Karpas-422 (cell line): ENCODE results near the gene LHFPL6. TPM values are rescaled to one million over a fixed set of nuclear protein-coding genes. Genes with fewer than 3 reads are reported as not detected.

Experiments
- DNase-seq: peaks from one replicate; pipeline ENCODE4 v3.0.0-alpha.2; 2015
- H2AFZ ChIP-seq: fragments of 200-600 bp; sonication (generic); 2 replicates; pipeline ENCODE4 v1.6.1; 2014; ENCODE audit warnings: antibody characterized with exemption, low read length, mixed read lengths
- H3K27ac ChIP-seq: fragments of 200-600 bp; sonication (generic); 2 replicates; pipeline ENCODE4 v1.5.1; 2014; ENCODE audit warnings: mild to moderate bottlenecking, low read length, moderate library complexity
- H3K27me3 ChIP-seq: fragments of 200-600 bp; sonication (generic); 2 replicates; pipeline ENCODE4 v1.6.1; 2014; ENCODE audit warnings: low read length, mixed read lengths
- H3K36me3 ChIP-seq: fragments of 200-600 bp; sonication (generic); 2 replicates; pipeline ENCODE4 v1.6.1; 2014; ENCODE audit warnings: low read length, mixed read lengths; ENCODE audit not compliant: insufficient read depth
- H3K4me1 ChIP-seq: fragments of 200-600 bp; sonication (generic); 2 replicates; pipeline ENCODE4 v1.6.1; 2014; ENCODE audit warnings: mild to moderate bottlenecking, low read length, mixed read lengths
- H3K4me2 ChIP-seq: fragments of 200-600 bp; sonication (generic); 2 replicates; pipeline ENCODE4 v1.6.1; 2014; ENCODE audit warnings: low read length, low read depth, mild to moderate bottlenecking; ENCODE audit not compliant: poor library complexity, severe bottlenecking
- H3K4me3 ChIP-seq: fragments of 200-600 bp; sonication (generic); 2 replicates; pipeline ENCODE4 v1.5.1; 2014; ENCODE audit warnings: mild to moderate bottlenecking, antibody characterized with exemption, low read length, mixed read lengths
- H3K79me2 ChIP-seq: fragments of 200-600 bp; sonication (generic); 2 replicates; pipeline ENCODE4 v1.6.1; 2014; ENCODE audit warnings: mild to moderate bottlenecking, low read length, mixed read lengths
- H3K9ac ChIP-seq: fragments of 200-600 bp; sonication (generic); 2 replicates; pipeline ENCODE4 v1.6.0; 2014; ENCODE audit warnings: low read length
- H3K9me2 ChIP-seq: fragments of 200-600 bp; sonication (generic), shearing (Covaris generic); replicated peaks from 2 replicates; pipeline ENCODE4 v1.6.0; 2014; ENCODE audit warnings: mild to moderate bottlenecking, low read length, moderate library complexity; ENCODE audit not compliant: insufficient read depth
- H3K9me3 ChIP-seq: fragments of 300-700, 200-600 bp; sonication (generic); 2 replicates; pipeline ENCODE4 v1.6.1; 2014; ENCODE audit warnings: low read length, mixed read lengths
- H4K20me1 ChIP-seq: fragments of 200-600 bp; sonication (generic); 2 replicates; pipeline ENCODE4 v1.6.1; 2014; ENCODE audit warnings: mild to moderate bottlenecking, antibody characterized with exemption, low read length, low read depth; ENCODE audit not compliant: insufficient read depth
- total RNA-seq: library from RNA; depleted of rRNA; stranded (reverse); fragments of >200 nt; shearing (Covaris generic); gene quantifications from 2 replicates; pipeline ENCODE4 v1.2.3, GENCODE V29; 2014; ENCODE audit warnings: low replicate concordance

Gene LHFPL6
- total RNA-seq, 1 experiment from 2014 or later, result not detected

DNA sequence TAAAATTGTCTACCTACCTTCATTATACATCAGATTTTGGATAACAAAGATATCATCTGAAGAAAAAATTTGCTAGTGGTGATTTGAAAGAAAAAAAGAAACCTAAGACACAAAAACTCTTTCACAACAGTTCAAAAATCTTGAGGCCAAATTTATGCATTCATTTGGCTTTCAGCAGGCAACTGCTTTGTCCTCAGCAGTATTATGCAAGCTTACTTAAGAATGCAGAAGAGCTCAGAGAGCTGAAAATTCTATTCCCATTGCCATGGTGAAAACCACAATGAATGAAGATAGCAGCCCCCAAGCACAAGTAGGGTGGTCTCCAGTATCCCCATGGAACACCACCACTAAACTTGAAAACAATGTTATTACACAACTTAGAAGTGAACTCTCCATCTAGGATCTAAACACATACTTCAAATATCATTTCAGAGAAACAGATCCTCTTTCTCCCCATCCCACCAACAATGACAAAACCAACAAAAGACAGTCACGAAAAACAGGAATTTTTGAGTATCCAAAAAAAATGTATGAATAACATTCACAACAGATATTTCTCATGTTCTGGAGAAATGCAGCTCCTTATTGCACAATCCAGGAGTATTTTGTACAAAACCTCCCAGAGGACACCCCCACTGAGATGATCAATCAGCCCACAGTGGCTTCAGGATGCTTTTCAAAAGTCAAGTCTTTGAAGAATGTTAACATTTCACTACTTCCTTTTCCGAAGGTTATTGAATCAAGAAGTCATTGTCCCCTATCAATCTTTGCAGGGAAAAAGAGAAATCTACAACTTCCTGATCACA is 192.7 kb downstream of the LHFPL6 start:
- no peaks in the 10 kb centered on the region for H3K9me3 ChIP-seq
- no peak overlapping the region for H3K9ac ChIP-seq
- H4K20me1 ChIP-seq, result no peaks in the 10 kb centered on the region
- H3K27ac ChIP-seq, result no peak overlapping the region
- no peaks in the 10 kb centered on the region for H3K36me3 ChIP-seq
- H3K27me3 ChIP-seq, result no peaks in the 10 kb centered on the region
- H3K79me2 ChIP-seq, result no peaks in the 10 kb centered on the region
- no peak overlapping the region for H2AFZ ChIP-seq
- H3K4me1 ChIP-seq, result peaks cover 3% of the 10 kb centered on the region; the same call in 1 of the 2 replicates
- no peaks in the 10 kb centered on the region for H3K9me2 ChIP-seq
- no peak overlapping the region for H3K4me3 ChIP-seq
- no peak overlapping the region for H3K4me2 ChIP-seq
- no peak for DNase-seq

DNA sequence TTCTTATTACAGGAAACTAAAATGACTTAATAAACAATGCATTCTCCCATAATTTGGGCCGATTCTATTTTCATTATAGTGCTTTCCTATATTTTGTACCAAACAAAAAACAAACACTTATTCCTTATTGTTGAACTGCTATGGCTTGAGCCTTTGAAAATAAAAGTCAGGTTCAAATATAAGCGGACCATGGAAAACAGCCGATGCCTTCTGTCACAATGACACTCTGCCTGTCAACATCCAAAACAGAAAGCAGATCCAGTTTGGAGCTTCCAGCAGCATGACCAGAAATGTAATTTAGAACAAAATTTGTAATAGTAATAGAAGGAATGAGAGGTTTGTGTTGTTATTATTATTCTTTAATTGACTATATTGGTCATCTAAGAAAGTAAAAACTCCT is 194.5 kb downstream of the LHFPL6 start:
- no peaks in the 10 kb centered on the region for H4K20me1 ChIP-seq
- H3K4me1 ChIP-seq, result peaks cover 3% of the 10 kb centered on the region; the same call in 1 of the 2 replicates
- no peak overlapping the region for H3K4me2 ChIP-seq
- no peaks in the 10 kb centered on the region for H3K79me2 ChIP-seq
- no peaks in the 10 kb centered on the region for H3K27me3 ChIP-seq
- H3K36me3 ChIP-seq, result no peaks in the 10 kb centered on the region
- no peak for DNase-seq
- H3K4me3 ChIP-seq, result no peak overlapping the region
- no peak overlapping the region for H3K27ac ChIP-seq
- H3K9me2 ChIP-seq, result no peaks in the 10 kb centered on the region
- H3K9ac ChIP-seq, result no peak overlapping the region
- H3K9me3 ChIP-seq, result no peaks in the 10 kb centered on the region
- no peak overlapping the region for H2AFZ ChIP-seq

- H3K4me3 ChIP-seq, result no peak overlapping the region
- H4K20me1 ChIP-seq, result no peaks in the 10 kb centered on the region
- H3K4me2 ChIP-seq, result no peak overlapping the region
- no peak overlapping the region for H3K27ac ChIP-seq
- H3K36me3 ChIP-seq, result no peaks in the 10 kb centered on the region
- H2AFZ ChIP-seq, result no peak overlapping the region
- H3K9me3 ChIP-seq, result no peaks in the 10 kb centered on the region
- H3K4me1 ChIP-seq, result peaks cover 3% of the 10 kb centered on the region; the same call in 1 of the 2 replicates
- no peak for DNase-seq
- no peaks in the 10 kb centered on the region for H3K27me3 ChIP-seq
- H3K9me2 ChIP-seq, result no peaks in the 10 kb centered on the region
- H3K79me2 ChIP-seq, result no peaks in the 10 kb centered on the region
- H3K9ac ChIP-seq, result no peak overlapping the region
Measured at GRCh38 chr13:39407786-39408185, 195.2 kb downstream of the LHFPL6 start.

DNA sequence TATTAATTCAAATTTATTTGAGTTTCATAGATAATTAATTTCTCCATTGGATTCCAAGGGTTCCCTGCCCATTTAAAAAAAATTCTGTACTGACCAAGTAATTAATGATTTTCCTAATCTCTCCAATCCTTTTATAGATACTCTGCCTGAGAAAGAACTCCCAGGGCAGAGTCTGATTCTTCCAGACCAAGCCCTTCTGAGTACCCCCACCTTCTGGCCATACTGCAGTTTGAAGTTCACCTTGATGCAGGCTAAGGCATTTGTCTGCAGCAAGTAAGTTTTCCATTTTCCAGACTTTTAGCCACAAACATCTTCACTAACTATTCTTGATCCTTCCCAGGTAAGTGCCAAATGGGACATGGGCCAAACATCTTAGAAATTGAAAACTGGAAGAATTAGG is 195.9 kb downstream of the LHFPL6 start:
- H4K20me1 ChIP-seq, result no peaks in the 10 kb centered on the region
- no peak overlapping the region for H3K9ac ChIP-seq
- H3K27me3 ChIP-seq, result no peaks in the 10 kb centered on the region
- no peak overlapping the region for H3K27ac ChIP-seq
- no peak overlapping the region for H2AFZ ChIP-seq
- H3K4me3 ChIP-seq, result no peak overlapping the region
- H3K79me2 ChIP-seq, result no peaks in the 10 kb centered on the region
- H3K9me2 ChIP-seq, result no peaks in the 10 kb centered on the region
- no peak for DNase-seq
- no peaks in the 10 kb centered on the region for H3K36me3 ChIP-seq
- no peaks in the 10 kb centered on the region for H3K9me3 ChIP-seq
- no peak overlapping the region for H3K4me2 ChIP-seq
- H3K4me1 ChIP-seq, result peaks cover under 1% of the 10 kb centered on the region; the same call in 1 of the 2 replicates

GRCh38 chr13:39406688-39407087 is 196.3 kb downstream of the LHFPL6 start:
- Histone ChIP-seq H3K9ac (no peak overlapping the region), H3K9me2 (no peaks in the 10 kb centered on the region), H2AFZ (no peak overlapping the region), H4K20me1 (no peaks in the 10 kb centered on the region), H3K4me3 (no peak overlapping the region), H3K27ac (no peak overlapping the region), H3K27me3 (no peaks in the 10 kb centered on the region), H3K9me3 (no peaks in the 10 kb centered on the region), H3K79me2 (no peaks in the 10 kb centered on the region), H3K4me1 (no peaks in the 10 kb centered on the region), H3K36me3 (no peaks in the 10 kb centered on the region), H3K4me2 (no peak overlapping the region)
- peak; percentile 49 for DNase-seq

DNA sequence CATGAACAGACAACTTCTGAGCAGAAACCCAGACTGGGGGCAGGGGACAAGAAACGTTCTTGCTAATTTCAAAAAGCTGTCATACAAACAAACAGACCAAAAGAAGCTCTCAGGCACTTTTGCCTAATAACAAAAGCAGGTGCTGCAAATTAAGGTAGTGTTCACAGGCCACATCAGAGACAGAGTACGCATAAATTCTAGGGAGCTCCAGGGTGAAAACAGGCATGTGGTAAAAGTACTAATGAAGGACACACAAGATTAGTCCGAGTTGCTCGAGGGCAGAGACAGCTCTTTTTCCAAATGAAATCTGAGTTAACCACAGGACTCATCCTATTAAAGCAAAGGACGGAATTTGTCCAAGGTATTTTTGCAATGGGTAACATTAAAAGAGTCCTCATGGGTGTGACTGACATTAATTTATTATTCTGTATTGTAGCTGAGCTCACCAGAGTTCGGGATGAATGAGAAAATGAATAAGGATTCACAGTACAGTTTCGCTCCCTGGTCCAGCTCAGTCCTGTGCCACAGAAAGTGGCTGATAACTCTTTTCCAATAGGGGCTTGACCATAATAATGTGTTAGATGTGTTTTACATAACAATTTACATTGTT is 197.3 kb downstream of the LHFPL6 start:
- Histone ChIP-seq H4K20me1 (no peaks in the 10 kb centered on the region), H3K27me3 (no peaks in the 10 kb centered on the region), H3K9me3 (no peaks in the 10 kb centered on the region), H3K4me2 (no peak overlapping the region), H2AFZ (no peak overlapping the region), H3K4me3 (no peak overlapping the region), H3K9me2 (no peaks in the 10 kb centered on the region), H3K4me1 (no peaks in the 10 kb centered on the region), H3K79me2 (no peaks in the 10 kb centered on the region), H3K9ac (no peak overlapping the region), H3K27ac (no peak overlapping the region), H3K36me3 (no peaks in the 10 kb centered on the region)
- DNase-seq, result no peak

- H4K20me1 ChIP-seq, result no peaks in the 10 kb centered on the region
- no peak overlapping the region for H3K27ac ChIP-seq
- no peaks in the 10 kb centered on the region for H3K36me3 ChIP-seq
- no peak for DNase-seq
- no peak overlapping the region for H3K4me3 ChIP-seq
- no peak overlapping the region for H3K4me2 ChIP-seq
- no peaks in the 10 kb centered on the region for H3K4me1 ChIP-seq
- H3K27me3 ChIP-seq, result no peaks in the 10 kb centered on the region
- H3K9me3 ChIP-seq, result no peaks in the 10 kb centered on the region
- no peaks in the 10 kb centered on the region for H3K79me2 ChIP-seq
- no peaks in the 10 kb centered on the region for H3K9me2 ChIP-seq
- H3K9ac ChIP-seq, result no peak overlapping the region
- no peak overlapping the region for H2AFZ ChIP-seq
Measured at GRCh38 chr13:39405107-39405506, 197.9 kb downstream of the LHFPL6 start.

DNA sequence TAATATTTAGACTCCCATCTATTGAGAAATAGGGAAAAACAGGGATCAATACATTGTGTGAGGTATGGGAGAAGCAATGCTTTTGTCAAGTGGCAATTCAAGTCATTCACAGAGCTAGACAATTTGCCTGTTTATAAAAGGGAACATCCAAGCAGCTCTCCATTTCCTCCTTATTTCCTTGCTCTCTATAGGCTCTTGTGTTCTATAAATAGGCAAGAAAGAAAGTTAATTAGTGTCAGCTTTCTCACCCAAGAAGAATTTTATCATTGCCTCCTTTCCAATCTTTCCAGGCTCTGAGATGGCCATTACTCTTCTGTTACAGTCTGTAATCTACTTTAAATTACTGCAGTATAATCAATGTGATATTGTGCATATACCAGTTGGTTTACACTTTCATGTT is 199.9 kb downstream of the LHFPL6 start:
- DNase-seq, result no peak
- Histone ChIP-seq H3K27me3 (no peaks in the 10 kb centered on the region), H3K4me1 (no peaks in the 10 kb centered on the region), H3K9ac (no peak overlapping the region), H3K9me3 (no peaks in the 10 kb centered on the region), H2AFZ (no peak overlapping the region), H3K9me2 (no peaks in the 10 kb centered on the region), H3K79me2 (no peaks in the 10 kb centered on the region), H3K27ac (no peak overlapping the region), H3K4me3 (no peak overlapping the region), H4K20me1 (no peaks in the 10 kb centered on the region), H3K4me2 (no peak overlapping the region), H3K36me3 (no peaks in the 10 kb centered on the region)
